H1 (cell line): Measurements from ENCODE around the gene NUP107. TPM values are rescaled to one million over a fixed set of nuclear protein-coding genes. Genes with fewer than 3 reads are reported as not detected.

Source experiments
- CTCF ChIA-PET: fragments of 300-600 bp; sonication (Branson Sonifier 250); formaldehyde crosslinking; loops from one replicate; lab custom pipeline; 2021; ENCODE audit not compliant: partially characterized antibody; lab: Charles Lee
- POLR2A ChIA-PET: fragments of 300-600 bp; sonication (Branson Sonifier 250); formaldehyde crosslinking; loops from one replicate; lab custom pipeline; 2021; ENCODE audit warnings: inconsistent platforms; ENCODE audit not compliant: partially characterized antibody; lab: Charles Lee
- DNase-seq, 2 experiments: peaks; one replicate each; pipeline versions ENCODE4 v3.0.0 to v3.0.0-alpha.2; 2010 to 2022; ENCODE audit warnings: low spot score in 2 of 2, low read depth in 1 of 2, mixed read lengths in 1 of 2
- FAIRE-seq: peaks from 2 replicates; lab custom pipeline; 2011; peaks lifted over from hg19 to GRCh38; lab: Jason Lieb, UNC
- H2AFZ ChIP-seq: 2 replicates; pipeline ENCODE4 v1.8.1; 2012; ENCODE audit warnings: low read length, inconsistent platforms
- H2AK5ac ChIP-seq: 2 replicates; pipeline ENCODE4 v1.6.1; 2013; ENCODE audit warnings: low read depth, low read length
- H2BK120ac ChIP-seq: replicated peaks from 2 replicates; pipeline ENCODE3; 2013; ENCODE audit warnings: low read depth, low read length, inconsistent platforms
- H2BK12ac ChIP-seq: 2 replicates; pipeline ENCODE4 v1.6.1; 2013; ENCODE audit warnings: low read depth, low read length
- H2BK15ac ChIP-seq: 2 replicates; pipeline ENCODE4 v1.6.1; 2013; ENCODE audit warnings: low read length
- H2BK20ac ChIP-seq: 2 replicates; pipeline ENCODE4 v1.6.1; 2013; ENCODE audit warnings: low read length
- H2BK5ac ChIP-seq: 2 replicates; pipeline ENCODE4 v1.6.1; 2013; ENCODE audit warnings: low read depth, low read length
- H3K14ac ChIP-seq: 2 replicates; pipeline ENCODE4 v1.6.1; 2013; ENCODE audit warnings: inconsistent platforms; ENCODE audit not compliant: insufficient read length
- H3K18ac ChIP-seq: 2 replicates; pipeline ENCODE4 v1.6.1; 2013; ENCODE audit warnings: low read length; ENCODE audit errors: extremely low read depth
- H3K23ac ChIP-seq: 2 replicates; pipeline ENCODE4 v1.6.1; 2013; ENCODE audit warnings: inconsistent platforms; ENCODE audit not compliant: insufficient read length
- H3K23me2 ChIP-seq: 2 replicates; pipeline ENCODE4 v1.6.1; 2013; ENCODE audit warnings: low read depth, low read length
- H3K27ac ChIP-seq: 2 replicates; pipeline ENCODE4 v1.6.1; 2011; ENCODE audit warnings: low read depth, low read length, inconsistent platforms
- H3K27me3 ChIP-seq, 4 experiments: replicated peaks in 1 of 4; 1 replicate in 1 of 4; 2 replicates in 3 of 4; pipeline versions ENCODE4 v1.6.1 to v1.8.1; 2011 to 2013; ENCODE audit warnings: low read length in 3 of 4, mild to moderate bottlenecking in 3 of 4, inconsistent platforms in 2 of 4, mixed read lengths in 2 of 4, moderate library complexity in 1 of 4; ENCODE audit not compliant: control insufficient read depth in 3 of 4, insufficient read depth in 3 of 4; ENCODE audit errors: extremely low read depth in 1 of 4
- H3K36me3 ChIP-seq, 4 experiments: 2 replicates each; pipeline versions ENCODE4 v1.6.1 to v1.8.1; 2011 to 2013; ENCODE audit warnings: mild to moderate bottlenecking in 4 of 4, low read length in 3 of 4, moderate library complexity in 2 of 4, control low read depth in 1 of 4, inconsistent platforms in 1 of 4; ENCODE audit not compliant: insufficient read depth in 4 of 4, control insufficient read depth in 2 of 4
- H3K4ac ChIP-seq: replicated peaks from 2 replicates; pipeline ENCODE3; 2013; ENCODE audit warnings: low read length, low read depth, mixed read lengths, inconsistent platforms; ENCODE audit not compliant: insufficient read length
- H3K4me1 ChIP-seq, 4 experiments: replicated peaks in 1 of 4; 1 replicate in 1 of 4; 2 replicates in 3 of 4; pipeline versions ENCODE4 v1.6.1 to v1.8.1; 2011 to 2013; ENCODE audit warnings: low read length in 3 of 4, inconsistent platforms in 2 of 4, mixed read lengths in 1 of 4; ENCODE audit not compliant: insufficient read depth in 4 of 4, control insufficient read depth in 3 of 4
- H3K4me2 ChIP-seq, 2 experiments: 2 replicates each; pipeline versions ENCODE4 v1.6.1 to v1.8.1; 2011 to 2013; ENCODE audit warnings: low read depth in 2 of 2, low read length in 2 of 2, control low read depth in 1 of 2, inconsistent platforms in 1 of 2, mild to moderate bottlenecking in 1 of 2; ENCODE audit not compliant: insufficient read depth in 1 of 2
- H3K4me3 ChIP-seq, 4 experiments: fragments of 200-600, 300-600 bp in 1 of 4; sonication (generic), shearing (Covaris generic), sonication (Bioruptor Twin) in 1 of 4; 2 replicates each; pipeline versions ENCODE4 v1.5.1 to v1.8.1; 2011 to 2016; ENCODE audit warnings: low read length in 4 of 4, low read depth in 3 of 4, control low read depth in 2 of 4, inconsistent platforms in 2 of 4, mild to moderate bottlenecking in 2 of 4, mixed read lengths in 1 of 4, moderate library complexity in 1 of 4; ENCODE audit not compliant: insufficient read depth in 2 of 4; ENCODE audit errors: extremely low read depth in 1 of 4
- H3K56ac ChIP-seq: replicated peaks from 2 replicates; pipeline ENCODE3; 2013; ENCODE audit warnings: low read depth, mild to moderate bottlenecking, mixed read lengths, low read length, inconsistent platforms; ENCODE audit not compliant: insufficient read length
- H3K79me1 ChIP-seq: 2 replicates; pipeline ENCODE4 v1.6.1; 2013; ENCODE audit warnings: low read depth, low read length, control low read depth
- H3K79me2 ChIP-seq, 2 experiments: 2 replicates each; pipeline versions ENCODE4 v1.6.1 to v1.8.1; 2012 to 2013; ENCODE audit warnings: low read length in 2 of 2, mild to moderate bottlenecking in 2 of 2, inconsistent platforms in 1 of 2; ENCODE audit not compliant: insufficient read depth in 2 of 2, control insufficient read depth in 1 of 2
- H3K9ac ChIP-seq, 4 experiments: replicated peaks in 1 of 4; 1 replicate in 1 of 4; 2 replicates in 3 of 4; pipeline versions ENCODE4 v1.6.1 to v1.8.1; 2011 to 2013; ENCODE audit warnings: low read depth in 3 of 4, low read length in 3 of 4, control low read depth in 2 of 4, mild to moderate bottlenecking in 2 of 4, moderate library complexity in 2 of 4, inconsistent platforms in 1 of 4; ENCODE audit errors: extremely low read depth in 1 of 4
- H3K9me3 ChIP-seq, 2 experiments: 2 replicates each; pipeline versions ENCODE4 v1.6.1 to v1.8.1; 2012 to 2013; ENCODE audit warnings: mild to moderate bottlenecking in 2 of 2, moderate library complexity in 2 of 2, control low read depth in 1 of 2, inconsistent platforms in 1 of 2, low read depth in 1 of 2, low read length in 1 of 2, mixed read lengths in 1 of 2; ENCODE audit not compliant: insufficient read depth in 2 of 2
- H4K20me1 ChIP-seq, 2 experiments: replicated peaks in 1 of 2; 2 replicates each; pipeline versions ENCODE3 to v1.8.1; 2011 to 2013; ENCODE audit warnings: inconsistent platforms in 2 of 2, low read length in 2 of 2, mild to moderate bottlenecking in 1 of 2; ENCODE audit not compliant: insufficient read depth in 2 of 2, control insufficient read depth in 1 of 2
- H4K5ac ChIP-seq: 2 replicates; pipeline ENCODE4 v1.6.1; 2013; ENCODE audit warnings: low read length, low read depth, mixed read lengths, inconsistent platforms; ENCODE audit not compliant: insufficient read length
- H4K8ac ChIP-seq: 2 replicates; pipeline ENCODE4 v1.8.0; 2013; ENCODE audit warnings: mild to moderate bottlenecking, moderate library complexity, low read length, inconsistent platforms; ENCODE audit not compliant: insufficient read depth; ENCODE audit errors: extremely low read depth
- H4K91ac ChIP-seq: replicated peaks from 2 replicates; pipeline ENCODE3; 2013; ENCODE audit warnings: low read length, mixed read lengths, inconsistent platforms; ENCODE audit not compliant: insufficient read length
- CBX8 ChIP-seq: fragments of 300-800, 300-1000 bp; sonication (generic); IDR thresholded peaks from 2 replicates; pipeline ENCODE4 v1.7.1; 2016; ENCODE audit warnings: low read depth, low read length, borderline replicate concordance
- CTBP2 ChIP-seq: IDR thresholded peaks from 2 replicates; pipeline ENCODE4 v1.7.0; 2011; ENCODE audit warnings: borderline replicate concordance, mild to moderate bottlenecking, moderate library complexity, mixed read lengths, low read length; ENCODE audit not compliant: insufficient read depth, insufficient read length
- GTF2F1 ChIP-seq: IDR thresholded peaks from 2 replicates; pipeline ENCODE4 v1.6.1; 2012; ENCODE audit warnings: low read depth, low read length, improper control_type of control experiment, borderline replicate concordance
- HDAC6 ChIP-seq: IDR thresholded peaks from one replicate; pipeline ENCODE4 v1.7.1; 2012; ENCODE audit warnings: low read depth, mild to moderate bottlenecking, inconsistent platforms, low read length, moderate library complexity
- JUN ChIP-seq: IDR thresholded peaks from 2 replicates; pipeline ENCODE4 v1.6.1; 2011; ENCODE audit warnings: low read depth, mild to moderate bottlenecking, improper control_type of control experiment, low read length
- NANOG ChIP-seq: IDR thresholded peaks from 2 replicates; pipeline ENCODE4 v1.6.1; 2011; ENCODE audit warnings: low read length, low read depth, mild to moderate bottlenecking, inconsistent platforms; ENCODE audit not compliant: insufficient read depth, poor library complexity, severe bottlenecking
- POLR2AphosphoS5 ChIP-seq: IDR thresholded peaks from 2 replicates; pipeline ENCODE4 v1.6.1; 2011; ENCODE audit warnings: low read depth, low read length
- RBBP5 ChIP-seq: IDR thresholded peaks from 2 replicates; pipeline ENCODE4 v1.7.1; 2012; ENCODE audit warnings: low read depth, mild to moderate bottlenecking, inconsistent platforms, low read length, moderate library complexity, borderline replicate concordance
- RNF2 ChIP-seq: fragments of 200-900, 300-1000 bp; sonication (generic); IDR thresholded peaks from 2 replicates; pipeline ENCODE4 v1.7.1; 2016; ENCODE audit warnings: borderline replicate concordance, low read depth, mild to moderate bottlenecking, antibody characterized with exemption, low read length; ENCODE audit not compliant: poor library complexity, severe bottlenecking; ENCODE audit errors: missing control alignments
- WGBS, 2 experiments: shearing (Covaris generic) in 1 of 2; methylation state at CpG; one replicate each; pipeline versions ENCODE4 v1.1.6 to v1.1.7; 2013 to 2015; ENCODE audit warnings: low lambda C conversion rate in 2 of 2, mixed read lengths in 2 of 2, inconsistent platforms in 1 of 2, low coverage in 1 of 2, missing lambda C conversion rate in 1 of 2; ENCODE audit not compliant: insufficient replicate concordance in 2 of 2, insufficient coverage in 1 of 2, insufficient read length in 1 of 2; ENCODE audit errors: extremely low coverage in 1 of 2, missing lambda C conversion rate in 1 of 2; 5-methylcytosine and 5-hydroxymethylcytosine counted together
- polyA plus RNA-seq, 7 experiments: library from polyadenylated mRNA; depleted of rRNA in 3 of 7; stranded (reverse) in 5 of 7; unstranded in 2 of 7; fragments of >200 nt in 5 of 7; fragments of 200-250 nt in 2 of 7; gene quantifications; 1 replicate in 5 of 7; 2 replicates in 1 of 7; 4 replicates in 1 of 7; pipeline versions ENCODE4 v1.2.1 to v1.2.3, GENCODE V29; 2011 to 2013; ENCODE audit warnings: missing spikeins in 2 of 7, mixed read lengths in 2 of 7
- total RNA-seq: library from RNA; stranded (reverse); fragmentation: NEBNext Ultra II Directional; extraction: Animal tissue kit (Norgen Biotek cat#: 25700); gene quantifications from 2 replicates; pipeline ENCODE4 v1.2.1, GENCODE V29; 2021
- TF ChIP-seq, protein P1 (sequence below): IDR thresholded peaks from 2 replicates; pipeline ENCODE4 v1.6.1; 2012; ENCODE audit warnings: inconsistent platforms

NUP107 gene
- total and polyA plus RNA-seq, 2 of the 8 experiments (the other 6 are each of a cell fraction or from before 2014, with no cell fraction given): 46.1 to 141 TPM

DNA sequence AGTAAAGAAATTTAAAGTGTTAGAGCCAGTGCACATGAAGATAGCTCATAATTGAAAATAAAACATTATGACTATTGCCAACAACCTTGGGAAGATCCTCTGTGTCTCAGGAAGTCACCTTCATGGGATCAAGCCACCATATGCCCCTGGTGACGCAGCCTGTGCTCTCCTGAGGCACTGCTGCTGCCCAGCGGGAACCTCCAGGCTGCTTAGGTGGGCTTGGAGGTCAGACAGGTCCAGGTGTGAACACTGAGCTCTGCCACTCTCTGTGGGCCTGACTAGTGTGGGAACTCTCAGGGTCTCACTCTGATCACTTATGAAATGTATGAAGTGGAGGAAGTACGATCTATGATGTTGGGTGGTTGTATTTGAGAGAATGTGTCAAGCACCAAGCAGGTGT lies 75.9 kb downstream of the NUP107 start:
- FAIRE-seq: no peak
- no peaks in the 10 kb centered on the region for H3K4me1 ChIP-seq
- H2AK5ac ChIP-seq: no peak overlapping the region

More for the DNA sequence above, 75.9 kb downstream of the NUP107 start:
- H2BK120ac ChIP-seq: no peak overlapping the region
- POLR2A ChIA-PET: interaction anchor here (0.8 to 1.9 kb wide), 4 partner anchors 8 to 25 kb away, joined by 3 to 6 read pairs (median 3); no protein-coding TSS in a partner anchor
- no peak overlapping the region for H2BK15ac ChIP-seq
- no peaks in the 10 kb centered on the region for H3K27me3 ChIP-seq
- TF ChIP-seq RBBP5: no peak
- TF ChIP-seq POLR2AphosphoS5: no peak
- no peak for TF ChIP-seq JUN
- no peak for TF ChIP-seq CTBP2
- no peak for TF ChIP-seq GTF2F1
- TF ChIP-seq RNF2: no peak
- TF ChIP-seq, protein P1, sequence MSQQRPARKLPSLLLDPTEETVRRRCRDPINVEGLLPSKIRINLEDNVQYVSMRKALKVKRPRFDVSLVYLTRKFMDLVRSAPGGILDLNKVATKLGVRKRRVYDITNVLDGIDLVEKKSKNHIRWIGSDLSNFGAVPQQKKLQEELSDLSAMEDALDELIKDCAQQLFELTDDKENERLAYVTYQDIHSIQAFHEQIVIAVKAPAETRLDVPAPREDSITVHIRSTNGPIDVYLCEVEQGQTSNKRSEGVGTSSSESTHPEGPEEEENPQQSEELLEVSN: no peak
- TF ChIP-seq HDAC6: no peak
- TF ChIP-seq CBX8: no peak
- no peak for TF ChIP-seq NANOG
- no peaks in the 10 kb centered on the region for H3K79me1 ChIP-seq
- H3K23me2 ChIP-seq: no peaks in the 10 kb centered on the region
- no peak overlapping the region for H2AFZ ChIP-seq
- no peak overlapping the region for H3K14ac ChIP-seq
- H3K79me2 ChIP-seq: no peaks in the 10 kb centered on the region
- CTCF ChIA-PET: interaction anchor here (0.5 kb wide), 1 partner anchor 77 kb away, joined by 3 read pairs; no protein-coding TSS in a partner anchor
- no peak overlapping the region for H3K4me3 ChIP-seq
- no peak overlapping the region for H3K27ac ChIP-seq
- H3K9ac ChIP-seq: no peak overlapping the region
- no peak overlapping the region for H2BK20ac ChIP-seq
- H3K9me3 ChIP-seq: no peaks in the 10 kb centered on the region
- H3K23ac ChIP-seq: no peak overlapping the region
- H4K91ac ChIP-seq: no peak overlapping the region
- peaks cover 0 to 21% (median under 1%) of the 10 kb centered on the region in 4 experiments; a peak in 3 of 8 replicates for H3K36me3 ChIP-seq
- no peak overlapping the region for H4K5ac ChIP-seq
- 73% methylated on average over 3 of the region's 3 CpGs; no CpG with 5 or more reads in 1 of the 2 experiments for WGBS, 2 experiments
- no peak overlapping the region for H2BK5ac ChIP-seq
- no peak overlapping the region for H3K4ac ChIP-seq
- no peak overlapping the region for H3K18ac ChIP-seq
- DNase-seq: no peak
- H4K8ac ChIP-seq: no peak overlapping the region
- peaks cover 0 to 2% of the 10 kb centered on the region in 2 experiments for H4K20me1 ChIP-seq
- H3K4me2 ChIP-seq: no peak overlapping the region
- H3K56ac ChIP-seq: no peak overlapping the region
- H2BK12ac ChIP-seq: no peak overlapping the region
